ENCODE measurements around the gene NEDD4L. TPM values are rescaled to one million over a fixed set of nuclear protein-coding genes. Genes with fewer than 3 reads are reported as not detected.

Gene NEDD4L
- total RNA-seq, 5 donors from 2014 or later (not counting 1 experiment from before 2014, with no cell fraction given) = 4.4 to 10.7 (median 6.7) TPM

GRCh38 chr18:58091099-58091611 lies 47.1 kb downstream of the NEDD4L start:
- H3K9me3 ChIP-seq = no peaks in the 10 kb centered on the region
- no peak overlapping the region for H3K27ac Mint-ChIP-seq
- H3K4me3 ChIP-seq (ENCODE audit: control insufficient read depth in 1 of 2, extremely low read depth in 1 of 2, low read length in 1 of 2) = no peak overlapping the region
- WGBS (ENCODE audit: insufficient coverage) = 100% methylated on average over 2 of the region's 2 CpGs
- no peaks in the 10 kb centered on the region for H3K4me1 ChIP-seq (ENCODE audit: control insufficient read depth in 1 of 2, extremely low read depth in 1 of 2, insufficient read depth in 2 of 2, low read length in 2 of 2)
- DNase-seq (no peak), ATAC-seq (replicated peaks in 1 of 4) (no peak)
- peaks cover 0 to 8% (median 3%) of the 10 kb centered on the region in 3 donors for H3K9me3 Mint-ChIP-seq
- no peaks in the 10 kb centered on the region for H3K4me1 Mint-ChIP-seq
- H3K4me3 Mint-ChIP-seq = no peak overlapping the region
- ChIA-PET POLR2A (no interaction called here), CTCF (no interaction called here)
- peaks cover 0 to 10% of the 10 kb centered on the region in 2 donors for H3K27me3 Mint-ChIP-seq
- peaks cover 0 to 4% of the 10 kb centered on the region in 2 experiments for H3K27me3 ChIP-seq (replicated peaks in 1 of 2; ENCODE audit: control insufficient read depth in 2 of 2, extremely low read depth in 1 of 2, insufficient read depth in 2 of 2, low read length in 1 of 2)
- no peak overlapping the region for H3K27ac ChIP-seq (ENCODE audit: low read length)
- H3K36me3 Mint-ChIP-seq = no peaks in the 10 kb centered on the region
- H3K36me3 ChIP-seq (ENCODE audit: control insufficient read depth in 2 of 2, extremely low read depth in 1 of 2, insufficient read depth in 1 of 2, low read length in 1 of 2) = no peaks in the 10 kb centered on the region

- Mint-ChIP-seq H3K9me3 (no peaks in the 10 kb centered on the region), H3K27ac (no peak overlapping the region), H3K27me3 (peaks cover 0 to 8% of the 10 kb centered on the region in 2 donors), H3K36me3 (no peaks in the 10 kb centered on the region), H3K4me3 (no peak overlapping the region), H3K4me1 (no peaks in the 10 kb centered on the region)
- ChIA-PET POLR2A (interaction anchor here in 1 of 2 donors (0.7 kb wide), 1 partner anchor 1336 kb away, joined by 6 read pairs; no protein-coding TSS in a partner anchor), CTCF (no interaction called here)
- Histone ChIP-seq H3K4me1 (ENCODE audit: control insufficient read depth in 1 of 2, extremely low read depth in 1 of 2, insufficient read depth in 2 of 2, low read length in 2 of 2) (no peaks in the 10 kb centered on the region), H3K9me3 (no peaks in the 10 kb centered on the region), H3K36me3 (ENCODE audit: control insufficient read depth in 2 of 2, extremely low read depth in 1 of 2, insufficient read depth in 1 of 2, low read length in 1 of 2) (no peaks in the 10 kb centered on the region), H3K4me3 (ENCODE audit: control insufficient read depth in 1 of 2, extremely low read depth in 1 of 2, low read length in 1 of 2) (no peak overlapping the region), H3K27me3 (replicated peaks in 1 of 2; ENCODE audit: control insufficient read depth in 2 of 2, extremely low read depth in 1 of 2, insufficient read depth in 2 of 2, low read length in 1 of 2) (peaks cover 0 to 4% of the 10 kb centered on the region in 2 experiments), H3K27ac (ENCODE audit: low read length) (no peak overlapping the region)
- ATAC-seq (replicated peaks in 1 of 4) (no peak), DNase-seq (no peak)
- no CpG with 5 or more reads among the region's 7 CpGs for WGBS (ENCODE audit: insufficient coverage)
Measured at GRCh38 chr18:58093311-58093803, 49.3 kb downstream of the NEDD4L start.

- ChIA-PET CTCF (no interaction called here), POLR2A (no interaction called here)
- DNase-seq (no peak), ATAC-seq (replicated peaks in 1 of 4) (no peak)
- Histone ChIP-seq H3K27me3 (replicated peaks in 1 of 2; ENCODE audit: control insufficient read depth in 2 of 2, extremely low read depth in 1 of 2, insufficient read depth in 2 of 2, low read length in 1 of 2) (peaks cover 0 to 4% of the 10 kb centered on the region in 2 experiments), H3K36me3 (ENCODE audit: control insufficient read depth in 2 of 2, extremely low read depth in 1 of 2, insufficient read depth in 1 of 2, low read length in 1 of 2) (no peaks in the 10 kb centered on the region), H3K4me3 (ENCODE audit: control insufficient read depth in 1 of 2, extremely low read depth in 1 of 2, low read length in 1 of 2) (no peak overlapping the region), H3K9me3 (no peaks in the 10 kb centered on the region), H3K27ac (ENCODE audit: low read length) (no peak overlapping the region), H3K4me1 (ENCODE audit: control insufficient read depth in 1 of 2, extremely low read depth in 1 of 2, insufficient read depth in 2 of 2, low read length in 2 of 2) (no peaks in the 10 kb centered on the region)
- H3K9me3 Mint-ChIP-seq = no peaks in the 10 kb centered on the region
- H3K27ac Mint-ChIP-seq = no peak overlapping the region
- H3K27me3 Mint-ChIP-seq = peaks cover 0 to 8% of the 10 kb centered on the region in 2 donors
- 84% methylated on average over 8 of the region's 8 CpGs for WGBS (ENCODE audit: insufficient coverage)
- no peak overlapping the region for H3K4me3 Mint-ChIP-seq
- H3K4me1 Mint-ChIP-seq = no peaks in the 10 kb centered on the region
- H3K36me3 Mint-ChIP-seq = no peaks in the 10 kb centered on the region
Measured at GRCh38 chr18:58095222-58095621, 51.2 kb downstream of the NEDD4L start.

GRCh38 chr18:58095655-58096054 lies 51.6 kb downstream of the NEDD4L start:
- no peaks in the 10 kb centered on the region for H3K9me3 Mint-ChIP-seq
- DNase-seq = no peak
- H3K4me1 Mint-ChIP-seq = no peaks in the 10 kb centered on the region
- Histone ChIP-seq H3K9me3 (no peaks in the 10 kb centered on the region), H3K27ac (ENCODE audit: low read length) (no peak overlapping the region), H3K36me3 (ENCODE audit: control insufficient read depth in 2 of 2, extremely low read depth in 1 of 2, insufficient read depth in 1 of 2, low read length in 1 of 2) (no peaks in the 10 kb centered on the region), H3K4me1 (ENCODE audit: control insufficient read depth in 1 of 2, extremely low read depth in 1 of 2, insufficient read depth in 2 of 2, low read length in 2 of 2) (no peaks in the 10 kb centered on the region), H3K4me3 (ENCODE audit: control insufficient read depth in 1 of 2, extremely low read depth in 1 of 2, low read length in 1 of 2) (no peak overlapping the region), H3K27me3 (replicated peaks in 1 of 2; ENCODE audit: control insufficient read depth in 2 of 2, extremely low read depth in 1 of 2, insufficient read depth in 2 of 2, low read length in 1 of 2) (peaks cover 0 to 4% of the 10 kb centered on the region in 2 experiments)
- ChIA-PET CTCF (no interaction called here), POLR2A (no interaction called here)
- no peaks in the 10 kb centered on the region for H3K36me3 Mint-ChIP-seq
- H3K27ac Mint-ChIP-seq = no peak overlapping the region
- H3K4me3 Mint-ChIP-seq = no peak overlapping the region
- WGBS (ENCODE audit: insufficient coverage) = 83% methylated on average over 1 of the region's 2 CpGs
- H3K27me3 Mint-ChIP-seq = peaks cover 0 to 8% of the 10 kb centered on the region in 2 donors
- no peak for ATAC-seq (replicated peaks in 1 of 4)

- CTCF ChIA-PET = interaction anchor here in 1 of 2 donors (0.6 kb wide), 1 partner anchor 315 kb away, joined by 5 read pairs; no protein-coding TSS in a partner anchor
- POLR2A ChIA-PET = no interaction called here
- Mint-ChIP-seq H3K27me3 (peaks cover 0 to 7% of the 10 kb centered on the region in 2 donors), H3K9me3 (no peaks in the 10 kb centered on the region), H3K36me3 (no peaks in the 10 kb centered on the region), H3K4me3 (no peak overlapping the region), H3K4me1 (no peaks in the 10 kb centered on the region), H3K27ac (no peak overlapping the region)
- no peak for DNase-seq
- no peaks in the 10 kb centered on the region for H3K4me1 ChIP-seq (ENCODE audit: control insufficient read depth in 1 of 2, extremely low read depth in 1 of 2, insufficient read depth in 2 of 2, low read length in 2 of 2)
- no peak overlapping the region for H3K4me3 ChIP-seq (ENCODE audit: control insufficient read depth in 1 of 2, extremely low read depth in 1 of 2, low read length in 1 of 2)
- no peak overlapping the region for H3K27ac ChIP-seq (ENCODE audit: low read length)
- no CpG with 5 or more reads among the region's 1 CpG for WGBS (ENCODE audit: insufficient coverage)
- no peak for ATAC-seq (replicated peaks in 1 of 4)
- H3K36me3 ChIP-seq (ENCODE audit: control insufficient read depth in 2 of 2, extremely low read depth in 1 of 2, insufficient read depth in 1 of 2, low read length in 1 of 2) = no peaks in the 10 kb centered on the region
- no peaks in the 10 kb centered on the region for H3K9me3 ChIP-seq
- peaks cover 0 to 4% of the 10 kb centered on the region in 2 experiments for H3K27me3 ChIP-seq (replicated peaks in 1 of 2; ENCODE audit: control insufficient read depth in 2 of 2, extremely low read depth in 1 of 2, insufficient read depth in 2 of 2, low read length in 1 of 2)
Measured at GRCh38 chr18:58096658-58097057, 52.6 kb downstream of the NEDD4L start.

GRCh38 chr18:58097121-58097906 lies 53.3 kb downstream of the NEDD4L start:
- no peak overlapping the region for H3K27ac ChIP-seq (ENCODE audit: low read length)

More at GRCh38 chr18:58097121-58097906, 53.3 kb downstream of the NEDD4L start:
- Mint-ChIP-seq H3K4me1 (no peaks in the 10 kb centered on the region), H3K4me3 (no peak overlapping the region), H3K27ac (no peak overlapping the region), H3K9me3 (no peaks in the 10 kb centered on the region), H3K27me3 (peaks cover 0 to 11% of the 10 kb centered on the region in 2 donors), H3K36me3 (no peaks in the 10 kb centered on the region)
- ATAC-seq (replicated peaks in 1 of 4) = no peak
- 27% methylated on average over 3 of the region's 8 CpGs for WGBS (ENCODE audit: insufficient coverage)
- Histone ChIP-seq H3K4me3 (ENCODE audit: control insufficient read depth in 1 of 2, extremely low read depth in 1 of 2, low read length in 1 of 2) (no peak overlapping the region), H3K36me3 (ENCODE audit: control insufficient read depth in 2 of 2, extremely low read depth in 1 of 2, insufficient read depth in 1 of 2, low read length in 1 of 2) (no peaks in the 10 kb centered on the region), H3K4me1 (ENCODE audit: control insufficient read depth in 1 of 2, extremely low read depth in 1 of 2, insufficient read depth in 2 of 2, low read length in 2 of 2) (no peaks in the 10 kb centered on the region), H3K27me3 (replicated peaks in 1 of 2; ENCODE audit: control insufficient read depth in 2 of 2, extremely low read depth in 1 of 2, insufficient read depth in 2 of 2, low read length in 1 of 2) (peaks cover 0 to 4% of the 10 kb centered on the region in 2 experiments), H3K9me3 (no peaks in the 10 kb centered on the region)
- ChIA-PET POLR2A (no interaction called here), CTCF (no interaction called here)
- DNase-seq = no peak

All from T-cell (primary cell).